B cell (primary cell): ENCODE measurements around the gene FAF1. TPM values are rescaled to one million over a fixed set of nuclear protein-coding genes. Genes with fewer than 3 reads are reported as not detected.

Experiments
- ATAC-seq: fragments of 200-7000 bp; cut with Tn5 transposase; one replicate; pipeline ENCODE4 v1.10.0; 2021; ENCODE audit warnings: low read depth, mild to moderate bottlenecking, moderate number of reproducible peaks, moderate library complexity
- CTCF ChIA-PET: fragments of 350-600 bp; sonication (Branson Sonifier 250); formaldehyde crosslinking; loops from one replicate; lab custom pipeline; 2021; ENCODE audit warnings: antibody characterized with exemption, inconsistent platforms; lab: Charles Lee
- POLR2A ChIA-PET: fragments of 350-600 bp; sonication (Branson Sonifier 250); formaldehyde crosslinking; loops from one replicate; lab custom pipeline; 2021; ENCODE audit warnings: antibody characterized with exemption; lab: Charles Lee
- DNase-seq: peaks from one replicate; pipeline ENCODE4 v3.0.0; 2013
- H2AFZ ChIP-seq: 2 replicates; pipeline ENCODE4 v1.6.1; 2012; ENCODE audit warnings: mild to moderate bottlenecking, low read depth, low read length; ENCODE audit not compliant: insufficient read depth, poor library complexity, severe bottlenecking
- H3K27ac ChIP-seq, 2 donors: 1 replicate in 1 of 2; 2 replicates in 1 of 2; pipeline ENCODE4 v1.5.1; 2012 to 2013; ENCODE audit warnings: low read length in 2 of 2, mild to moderate bottlenecking in 2 of 2, moderate library complexity in 1 of 2
- H3K27me3 ChIP-seq, 4 experiments: fragments of 200-600 bp in 1 of 4; sonication (generic) in 1 of 4; replicated peaks in 1 of 4; 1 replicate in 2 of 4; 2 replicates in 2 of 4; pipeline versions ENCODE4 v1.6.1 to v1.7.0; 2013 to 2016; ENCODE audit warnings: low read length in 3 of 4, mild to moderate bottlenecking in 2 of 4, mixed read lengths in 1 of 4, moderate library complexity in 1 of 4; ENCODE audit not compliant: insufficient read depth in 4 of 4, control insufficient read depth in 3 of 4; ENCODE audit errors: control extremely low read depth in 1 of 4
- H3K36me3 ChIP-seq, 2 experiments: replicated peaks in 1 of 2; 1 replicate in 1 of 2; 2 replicates in 1 of 2; pipeline versions ENCODE4 v1.6.1 to v1.7.1; 2013; ENCODE audit warnings: low read length in 1 of 2; ENCODE audit not compliant: insufficient read depth in 2 of 2, control insufficient read depth in 1 of 2; ENCODE audit errors: control extremely low read depth in 1 of 2, extremely low read depth in 1 of 2
- H3K4me1 ChIP-seq, 2 donors: fragments of 200-600 bp in 1 of 2; sonication (generic) in 1 of 2; 1 replicate in 1 of 2; 2 replicates in 1 of 2; pipeline versions ENCODE4 v1.5.1 to v1.6.1; 2013 to 2017; ENCODE audit warnings: low read length in 2 of 2; ENCODE audit not compliant: control insufficient read depth in 2 of 2, insufficient read depth in 2 of 2
- H3K4me2 ChIP-seq: replicated peaks from 2 replicates; pipeline ENCODE3; 2012; ENCODE audit warnings: mild to moderate bottlenecking, low read depth, low read length; ENCODE audit not compliant: poor library complexity, severe bottlenecking
- H3K4me3 ChIP-seq, 5 experiments: fragments of 200-600 bp in 1 of 5; sonication (generic) in 1 of 5; 1 replicate in 3 of 5; 2 replicates in 2 of 5; pipeline versions ENCODE4 v1.5.1 to v1.7.0; 2011 to 2016; ENCODE audit warnings: low read length in 4 of 5, mild to moderate bottlenecking in 4 of 5, low read depth in 2 of 5, control low read depth in 1 of 5, moderate library complexity in 1 of 5; ENCODE audit not compliant: insufficient read depth in 1 of 5; ENCODE audit errors: control extremely low read depth in 1 of 5, extremely low read depth in 1 of 5
- H3K79me2 ChIP-seq: fragments of 200-600 bp; sonication (generic); one replicate; pipeline ENCODE4 v1.6.0; 2016; ENCODE audit warnings: low read length; ENCODE audit not compliant: control insufficient read depth, insufficient read depth
- H3K9ac ChIP-seq: fragments of 200-600 bp; sonication (generic); 2 replicates; pipeline ENCODE4 v1.6.1; 2017; ENCODE audit warnings: mild to moderate bottlenecking, low read length, moderate library complexity
- H3K9me3 ChIP-seq, 3 donors: one replicate each; pipeline versions ENCODE4 v1.6.1 to v1.7.1; 2013; ENCODE audit warnings: low read length in 2 of 3; ENCODE audit not compliant: control insufficient read depth in 2 of 3, insufficient read depth in 1 of 3; ENCODE audit errors: control extremely low read depth in 1 of 3
- H4K20me1 ChIP-seq: 2 replicates; pipeline ENCODE4 v1.6.0; 2012; ENCODE audit warnings: mild to moderate bottlenecking, low read length; ENCODE audit not compliant: insufficient read depth, control insufficient read depth, poor library complexity, severe bottlenecking
- H3K27ac Mint-ChIP-seq: one replicate; pipeline ENCODE4 v1.8.0; 2021; ENCODE audit warnings: mixed read lengths
- H3K27me3 Mint-ChIP-seq: one replicate; pipeline ENCODE4 v1.8.0; 2021; ENCODE audit warnings: mixed read lengths
- H3K4me1 Mint-ChIP-seq: one replicate; pipeline ENCODE4 v1.8.0; 2021; ENCODE audit warnings: mixed read lengths
- H3K4me3 Mint-ChIP-seq: one replicate; pipeline ENCODE4 v1.8.0; 2021; ENCODE audit warnings: mixed read lengths
- H3K9me3 Mint-ChIP-seq: one replicate; pipeline ENCODE4 v1.8.0; 2022; ENCODE audit warnings: mixed read lengths; ENCODE audit not compliant: insufficient read depth
- CTCF ChIP-seq: fragments of 200-600 bp; IDR thresholded peaks from one replicate; pipeline ENCODE4 v1.8.0; 2022; ENCODE audit warnings: antibody characterized with exemption, mild to moderate bottlenecking
- EZH2 ChIP-seq: IDR thresholded peaks from 2 replicates; pipeline ENCODE4 v1.6.1; 2012; ENCODE audit warnings: borderline replicate concordance, low read depth, mild to moderate bottlenecking, moderate library complexity, low read length; ENCODE audit not compliant: insufficient read depth, poor library complexity, severe bottlenecking
- WGBS: methylation state at CpG from one replicate; pipeline ENCODE4 v1.1.5; 2013; ENCODE audit warnings: missing lambda C conversion rate; ENCODE audit not compliant: insufficient coverage; 5-methylcytosine and 5-hydroxymethylcytosine counted together
- intact Hi-C: fragments of 100-400 bp; cut with micrococcal nuclease; formaldehyde crosslinking; loops from one replicate; pipeline ENCODE4 v1.10.0; 2022
- polyA plus RNA-seq: library from polyadenylated mRNA; depleted of rRNA; stranded (reverse); fragments of >200 nt; gene quantifications from 2 replicates; pipeline ENCODE4 v1.2.3, GENCODE V29; 2012
- total RNA-seq, 2 donors: library from RNA; stranded (reverse); fragments of 120-200 nt in 1 of 2; gene quantifications; 1 replicate in 1 of 2; 2 replicates in 1 of 2; pipeline versions ENCODE4 v1.2.3 to v1.2.4, GENCODE V29; 2013 to 2022

The FAF1 gene
- total and polyA plus RNA-seq, 2 donors (not counting 1 experiment from before 2014, with no cell fraction given): 10.1 to 58.4 TPM

GRCh38 chr1:50417507-50417906 lies 542.6 kb downstream of the FAF1 start:
- H3K4me2 ChIP-seq: peak overlapping the region; percentile 3
- 5% methylated on average over 21 of the region's 23 CpGs for WGBS
- no peak overlapping the region for H2AFZ ChIP-seq
- H3K27ac ChIP-seq: no peak overlapping the region
- peaks cover 0 to 88% (median 60%) of the 10 kb centered on the region in 4 experiments for H3K27me3 ChIP-seq
- no peak overlapping the region for H3K9ac ChIP-seq
- peaks cover 0 to 83% (median 5%) of the 10 kb centered on the region in 3 donors for H3K9me3 ChIP-seq
- no peak for TF ChIP-seq CTCF
- no peak for TF ChIP-seq EZH2
- intact Hi-C loops: no loop called here
- Mint-ChIP-seq H3K27me3 (peaks cover 66% of the 10 kb centered on the region), H3K9me3 (peaks cover 2% of the 10 kb centered on the region), H3K27ac (no peak overlapping the region), H3K4me1 (peaks cover 32% of the 10 kb centered on the region), H3K4me3 (no peak overlapping the region)
- H3K4me3 ChIP-seq: no peak overlapping the region
- CTCF ChIA-PET: no interaction called here
- H3K79me2 ChIP-seq: no peaks in the 10 kb centered on the region
- DNase-seq (peak; percentile 21), ATAC-seq (no peak)
- no peaks in the 10 kb centered on the region for H4K20me1 ChIP-seq
- POLR2A ChIA-PET: no interaction called here
- H3K4me1 ChIP-seq: peaks cover 28 to 54% of the 10 kb centered on the region in 2 donors
- no peaks in the 10 kb centered on the region for H3K36me3 ChIP-seq

DNA sequence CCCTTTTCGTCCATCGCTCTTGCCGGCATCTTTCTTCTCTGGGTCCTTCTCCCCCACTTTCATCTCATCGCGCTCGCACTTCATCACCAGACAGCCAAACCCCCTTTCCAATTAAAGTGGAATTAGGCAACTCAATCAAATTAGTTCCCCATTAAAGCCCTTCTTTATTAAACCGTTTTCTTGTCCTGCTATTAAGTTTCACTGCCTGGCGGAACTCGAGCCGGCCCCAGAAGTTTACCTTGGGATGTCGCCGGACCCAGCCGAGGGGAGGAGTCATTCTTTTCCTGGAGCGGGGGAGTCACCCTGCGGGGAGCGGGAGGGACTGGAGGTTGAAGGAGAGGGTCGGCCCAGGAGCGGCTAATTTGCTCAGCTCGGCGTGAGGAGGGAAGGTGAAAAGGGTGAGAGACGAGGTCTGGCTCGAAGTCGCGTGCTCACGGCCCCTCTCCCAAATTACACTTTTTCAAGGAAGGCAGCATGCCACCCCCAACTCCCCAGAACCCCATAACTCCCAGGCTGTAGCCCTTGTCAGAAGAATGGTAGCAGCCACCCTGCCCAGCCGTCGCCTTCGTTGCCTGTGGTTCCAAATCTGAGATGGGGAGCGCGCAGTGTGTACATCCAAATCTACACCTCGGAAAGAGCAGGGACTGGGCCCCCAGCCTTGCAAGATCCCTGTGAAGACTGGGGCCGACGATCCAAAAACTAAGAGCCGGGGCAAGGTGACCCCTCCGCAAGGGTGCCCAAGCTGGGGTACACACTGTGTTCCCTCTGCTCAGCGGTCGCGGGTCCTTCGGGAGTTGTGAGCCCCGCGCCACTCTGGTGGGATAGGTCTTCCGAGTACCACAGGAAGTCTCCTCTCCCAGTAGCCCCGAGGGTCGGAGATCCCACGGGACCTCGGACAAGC lies 543.3 kb downstream of the FAF1 start:
- Mint-ChIP-seq H3K4me3 (peak overlapping the region; percentile 10), H3K27ac (no peak overlapping the region)
- intact Hi-C loops: no loop called here

More for the DNA sequence above, 543.3 kb downstream of the FAF1 start:
- Histone ChIP-seq H4K20me1 (no peaks in the 10 kb centered on the region), H3K79me2 (no peaks in the 10 kb centered on the region), H3K27me3 (peaks cover 0 to 81% (median 56%) of the 10 kb centered on the region in 4 experiments), H3K4me2 (peak overlapping the region; percentile 3), H3K4me1 (peaks cover 24 to 50% of the 10 kb centered on the region in 2 donors), H3K4me3 (no peak overlapping the region), H3K36me3 (no peaks in the 10 kb centered on the region), H3K9me3 (peaks cover 0 to 76% (median 5%) of the 10 kb centered on the region in 3 donors), H2AFZ (no peak overlapping the region), H3K9ac (no peak overlapping the region), H3K27ac (no peak overlapping the region)
- ChIA-PET POLR2A (no interaction called here), CTCF (no interaction called here)
- Mint-ChIP-seq H3K27me3 (peaks cover 59% of the 10 kb centered on the region), H3K9me3 (peaks cover 2% of the 10 kb centered on the region), H3K4me1 (peaks cover 28% of the 10 kb centered on the region)
- TF ChIP-seq CTCF (no peak), EZH2 (no peak)
- DNase-seq (peak; percentile 20), ATAC-seq (no peak)
- WGBS: 5% methylated on average over 34 of the region's 46 CpGs
